ENCODE data around the gene GDAP2. TPM values are rescaled to one million over a fixed set of nuclear protein-coding genes. Genes with fewer than 3 reads are reported as not detected.

The GDAP2 gene
- total RNA-seq, 6 donors from 2014 or later, result 20.4 to 52.4 (median 30.2) TPM

- H3K4me1 ChIP-seq, result no peaks in the 10 kb centered on the region
- H3K4me3 ChIP-seq, result no peak overlapping the region
- H3K27ac ChIP-seq, result no peak overlapping the region
- no peaks in the 10 kb centered on the region for H3K9me3 ChIP-seq
- H3K27me3 ChIP-seq, result no peaks in the 10 kb centered on the region
- 95 to 96% methylated on average over 2 of the region's 2 CpGs for WGBS, 2 donors
- H3K36me3 ChIP-seq, result peaks cover 29 to 99% (median 56%) of the 10 kb centered on the region in 4 donors
- ATAC-seq (ENCODE audit: low FRiP score in 2 of 2) (no peak), DNase-seq (no peak)
- TF ChIP-seq EP300 (IDR thresholded peaks at IDR 0.05) (no peak), POLR2AphosphoS5 (IDR thresholded peaks at IDR 0.05) (no peak), POLR2A (IDR thresholded peaks at IDR 0.05) (no peak)
- TF ChIP-seq, protein P1, sequence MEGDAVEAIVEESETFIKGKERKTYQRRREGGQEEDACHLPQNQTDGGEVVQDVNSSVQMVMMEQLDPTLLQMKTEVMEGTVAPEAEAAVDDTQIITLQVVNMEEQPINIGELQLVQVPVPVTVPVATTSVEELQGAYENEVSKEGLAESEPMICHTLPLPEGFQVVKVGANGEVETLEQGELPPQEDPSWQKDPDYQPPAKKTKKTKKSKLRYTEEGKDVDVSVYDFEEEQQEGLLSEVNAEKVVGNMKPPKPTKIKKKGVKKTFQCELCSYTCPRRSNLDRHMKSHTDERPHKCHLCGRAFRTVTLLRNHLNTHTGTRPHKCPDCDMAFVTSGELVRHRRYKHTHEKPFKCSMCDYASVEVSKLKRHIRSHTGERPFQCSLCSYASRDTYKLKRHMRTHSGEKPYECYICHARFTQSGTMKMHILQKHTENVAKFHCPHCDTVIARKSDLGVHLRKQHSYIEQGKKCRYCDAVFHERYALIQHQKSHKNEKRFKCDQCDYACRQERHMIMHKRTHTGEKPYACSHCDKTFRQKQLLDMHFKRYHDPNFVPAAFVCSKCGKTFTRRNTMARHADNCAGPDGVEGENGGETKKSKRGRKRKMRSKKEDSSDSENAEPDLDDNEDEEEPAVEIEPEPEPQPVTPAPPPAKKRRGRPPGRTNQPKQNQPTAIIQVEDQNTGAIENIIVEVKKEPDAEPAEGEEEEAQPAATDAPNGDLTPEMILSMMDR (IDR thresholded peaks at IDR 0.05), result no peak
These were observed 12.9 kb upstream of the GDAP2 start for GRCh38 chr1:117942293-117942692.

GRCh38 chr1:117933769-117934168 is 4.3 kb upstream of the GDAP2 start:
- TF ChIP-seq EP300 (IDR thresholded peaks at IDR 0.05), result no peak
- TF ChIP-seq POLR2A (IDR thresholded peaks at IDR 0.05), result no peak
- TF ChIP-seq, protein P1 (IDR thresholded peaks at IDR 0.05), result no peak
- no peak for TF ChIP-seq POLR2AphosphoS5 (IDR thresholded peaks at IDR 0.05)
- whole genome bisulfite sequencing, 2 donors, result 89 to 91% methylated on average over 2 of the region's 2 CpGs
- Histone ChIP-seq H3K4me3 (no peak overlapping the region), H3K27ac (no peak overlapping the region), H3K36me3 (peaks cover 4 to 47% (median 5%) of the 10 kb centered on the region in 4 donors), H3K9me3 (no peaks in the 10 kb centered on the region), H3K4me1 (peaks cover 13 to 20% (median 16%) of the 10 kb centered on the region in 4 donors), H3K27me3 (no peaks in the 10 kb centered on the region)
- no peak for ATAC-seq (ENCODE audit: low FRiP score in 2 of 2)
- DNase-seq, result no peak

DNA sequence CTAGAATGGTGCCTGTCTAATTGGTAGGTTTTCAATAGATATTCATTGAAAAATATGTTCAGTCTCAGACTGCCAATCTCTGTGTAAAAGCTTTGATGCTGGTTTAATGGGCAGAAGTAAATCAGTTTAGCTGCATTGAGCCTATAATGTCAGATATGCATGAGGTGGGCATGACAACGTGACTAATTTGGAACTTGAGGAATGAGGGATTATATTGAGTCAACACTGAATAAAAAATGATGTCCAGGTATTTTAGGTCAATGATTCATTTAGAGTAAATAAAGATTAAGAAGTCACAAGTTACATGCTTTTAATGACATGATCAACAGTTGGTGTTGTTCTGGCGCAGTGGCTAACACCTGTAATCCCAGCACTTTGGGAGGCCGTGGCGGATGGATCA is 3.2 kb upstream of the GDAP2 start:
- Histone ChIP-seq H3K4me1 (peaks cover 25 to 32% (median 27%) of the 10 kb centered on the region in 4 donors), H3K27ac (no peak overlapping the region), H3K27me3 (no peaks in the 10 kb centered on the region), H3K36me3 (peaks cover 0 to 36% (median 2%) of the 10 kb centered on the region in 4 donors), H3K9me3 (no peaks in the 10 kb centered on the region), H3K4me3 (no peak overlapping the region)
- no peak for DNase-seq
- no peak for ATAC-seq (ENCODE audit: low FRiP score in 2 of 2)
- TF ChIP-seq EP300 (IDR thresholded peaks at IDR 0.05) (no peak), POLR2A (IDR thresholded peaks at IDR 0.05) (no peak), POLR2AphosphoS5 (IDR thresholded peaks at IDR 0.05) (no peak)
- TF ChIP-seq, protein P1 (IDR thresholded peaks at IDR 0.05), result no peak
- 85 to 95% methylated on average over 4 of the region's 4 CpGs for WGBS, 2 donors

DNA sequence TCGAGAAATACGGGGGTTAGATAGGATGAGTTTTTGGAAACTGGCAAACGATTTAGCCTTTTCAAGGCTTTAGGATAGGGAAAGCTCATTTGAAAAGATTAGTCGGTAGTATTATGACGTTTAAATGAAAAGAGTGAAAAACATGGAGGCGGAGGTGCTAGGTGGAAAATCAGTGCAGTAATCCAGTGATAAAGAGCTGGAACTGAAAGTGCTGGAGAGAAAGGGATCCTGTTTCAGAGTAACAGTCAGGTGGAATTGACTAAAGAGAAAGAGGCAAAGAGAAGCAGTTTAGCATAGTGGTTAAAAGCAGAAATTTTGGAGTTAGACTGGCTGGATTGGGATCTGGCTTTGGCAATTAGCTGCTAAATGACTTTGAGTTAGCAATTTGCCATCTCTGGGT is 1.1 kb upstream of the GDAP2 start:
- Histone ChIP-seq H3K4me1 (peaks cover 28 to 49% (median 34%) of the 10 kb centered on the region in 4 donors), H3K27me3 (no peaks in the 10 kb centered on the region), H3K9me3 (no peaks in the 10 kb centered on the region), H3K4me3 (peak overlapping the region; percentile 63 to 87 (median 81)), H3K27ac (peak overlapping the region in 2 of 4 donors; percentile 87 to 92), H3K36me3 (peaks cover 0 to 16% (median 2%) of the 10 kb centered on the region in 4 donors)
- TF ChIP-seq, protein P1 (IDR thresholded peaks at IDR 0.05), result no peak
- TF ChIP-seq POLR2AphosphoS5 (IDR thresholded peaks at IDR 0.05) (no peak), POLR2A (IDR thresholded peaks at IDR 0.05) (no peak), EP300 (IDR thresholded peaks at IDR 0.05) (no peak)
- ATAC-seq (ENCODE audit: low FRiP score in 2 of 2), result no peak
- no peak for DNase-seq
- 7 to 8% methylated on average over 6 of the region's 6 CpGs for WGBS, 2 donors

GRCh38 chr1:117930173-117930447 is 689 bp upstream of the GDAP2 start:
- Histone ChIP-seq H3K27me3 (no peaks in the 10 kb centered on the region), H3K27ac (peak overlapping the region in 3 of 4 donors; percentile 87 to 92 (median 92)), H3K36me3 (peaks cover 0 to 12% (median 2%) of the 10 kb centered on the region in 4 donors), H3K4me1 (peaks cover 28 to 52% (median 34%) of the 10 kb centered on the region in 4 donors), H3K4me3 (peak overlapping the region; percentile 63 to 87 (median 81)), H3K9me3 (no peaks in the 10 kb centered on the region)
- 1% methylated on average over 12 of the region's 12 CpGs for WGBS, 2 donors
- TF ChIP-seq EP300 (IDR thresholded peaks at IDR 0.05), result no peak
- TF ChIP-seq POLR2AphosphoS5 (IDR thresholded peaks at IDR 0.05), result no peak
- TF ChIP-seq, protein P1 (IDR thresholded peaks at IDR 0.05), result no peak
- no peak for TF ChIP-seq POLR2A (IDR thresholded peaks at IDR 0.05)
- ATAC-seq (ENCODE audit: low FRiP score in 2 of 2), result no peak
- no peak for DNase-seq
